GM21723 (cell line): Measurements from ENCODE around the gene USP7.
"Not testable (repeated sequence)": the region's sequence is repeated elsewhere in the genome, so short reads cannot be mapped to it uniquely, and the experiment has no call there.

ENCODE experiments used
- ATAC-seq: cut with Tn5 transposase; IDR thresholded peaks from one replicate; pipeline ENCODE4 v1.9.1; 2021; ENCODE audit warnings: mild to moderate bottlenecking, moderate library complexity; ENCODE audit not compliant: unreplicated experiment

USP7 gene

GRCh38 chr16:8882725-8883377, 80.9 kb downstream of the USP7 start:
- no peak for ATAC-seq

- no peak for ATAC-seq
Measured at GRCh38 chr16:8882041-8882617, 81.6 kb downstream of the USP7 start, which contains the start of gene LITAFD. LITAFD (plus strand) TSS chr16:8882351; CDS start chr16:8884356, 2,005 bp downstream.

DNA sequence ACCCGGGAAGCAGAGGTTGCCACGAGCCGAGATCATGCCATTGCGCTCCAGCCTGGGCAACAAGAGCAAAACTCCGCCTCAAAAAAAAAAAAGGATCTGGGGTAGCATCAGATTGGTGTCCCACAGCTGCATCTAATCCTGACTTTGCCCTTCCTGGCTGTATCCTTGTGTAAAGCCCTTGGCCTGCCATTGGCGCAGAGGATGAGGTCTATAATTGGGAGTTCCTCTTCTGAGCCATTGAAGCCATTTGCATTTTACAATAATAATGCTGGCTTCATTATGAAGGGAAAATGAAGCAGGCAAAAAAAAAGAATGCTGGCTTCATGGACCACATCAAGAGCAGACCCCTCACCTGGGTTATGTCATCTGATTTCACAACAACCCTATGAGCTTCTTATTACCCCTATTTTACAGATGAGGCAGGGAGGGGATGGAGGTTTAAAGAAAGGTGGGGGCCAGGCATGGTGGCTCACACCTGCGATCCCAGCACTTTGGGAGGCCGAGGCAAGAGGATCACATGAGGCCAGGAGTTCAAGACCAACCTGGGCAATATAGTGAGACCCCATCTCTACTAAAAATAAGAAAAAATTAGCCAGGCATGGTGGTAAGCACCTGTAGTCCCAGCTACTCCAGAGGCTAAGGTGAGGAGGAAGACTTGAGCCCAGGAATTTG, 82.7 kb downstream of the USP7 start:
- ATAC-seq, result no peak

- no peak for ATAC-seq
Measured at GRCh38 chr16:8878523-8878911, 85.2 kb downstream of the USP7 start.

GRCh38 chr16:8877894-8878522, 85.7 kb downstream of the USP7 start:
- no peak for ATAC-seq

GRCh38 chr16:8875317-8875716, 88.4 kb downstream of the USP7 start:
- not testable (repeated sequence) for ATAC-seq

DNA sequence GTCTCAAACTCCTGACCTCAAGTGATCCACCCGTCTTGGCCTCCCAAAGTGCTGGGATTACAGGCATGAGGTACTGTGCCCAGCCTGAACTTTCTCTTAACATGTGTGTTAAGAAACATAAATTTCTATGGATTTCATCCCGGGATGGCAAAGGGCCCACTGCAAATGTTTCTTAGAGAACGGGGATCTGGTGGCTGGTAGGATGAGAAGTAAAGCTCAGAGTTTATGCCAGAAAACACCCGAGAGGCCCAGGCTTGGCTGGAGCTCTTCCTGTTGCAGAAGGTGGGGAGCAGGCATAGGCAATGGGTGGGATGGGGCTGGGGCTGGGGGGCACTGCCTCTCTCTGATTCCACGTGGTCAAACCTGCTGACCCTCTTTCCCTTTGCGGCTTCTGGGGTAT, 89.3 kb downstream of the USP7 start:
- ATAC-seq, result no peak

GRCh38 chr16:8873866-8874195, 89.9 kb downstream of the USP7 start:
- ATAC-seq, result not testable (repeated sequence)

GRCh38 chr16:8872967-8873865, 90.5 kb downstream of the USP7 start:
- ATAC-seq, result no peak

DNA sequence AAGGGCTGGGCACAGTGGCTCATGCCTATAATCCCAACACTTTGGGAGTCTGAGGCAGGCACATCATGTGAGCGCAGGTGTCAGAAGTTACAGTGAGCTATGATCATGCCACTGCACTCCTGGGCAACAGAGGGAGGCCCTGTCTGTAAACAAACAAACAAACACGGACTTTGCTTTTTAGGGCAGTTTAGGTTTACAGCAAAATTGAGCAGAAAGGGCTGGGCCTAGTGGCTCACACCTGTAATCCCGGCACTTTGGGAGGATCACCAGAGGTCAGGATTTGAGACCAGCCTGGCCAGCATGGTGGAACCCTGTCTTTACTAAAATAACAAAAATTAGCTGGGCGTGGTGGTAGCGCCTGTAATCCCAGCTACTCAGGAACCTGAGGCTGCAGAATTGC, 91.6 kb downstream of the USP7 start:
- ATAC-seq, result no peak

GRCh38 chr16:8869988-8870241, 93.8 kb downstream of the USP7 start:
- not testable (repeated sequence) for ATAC-seq

DNA sequence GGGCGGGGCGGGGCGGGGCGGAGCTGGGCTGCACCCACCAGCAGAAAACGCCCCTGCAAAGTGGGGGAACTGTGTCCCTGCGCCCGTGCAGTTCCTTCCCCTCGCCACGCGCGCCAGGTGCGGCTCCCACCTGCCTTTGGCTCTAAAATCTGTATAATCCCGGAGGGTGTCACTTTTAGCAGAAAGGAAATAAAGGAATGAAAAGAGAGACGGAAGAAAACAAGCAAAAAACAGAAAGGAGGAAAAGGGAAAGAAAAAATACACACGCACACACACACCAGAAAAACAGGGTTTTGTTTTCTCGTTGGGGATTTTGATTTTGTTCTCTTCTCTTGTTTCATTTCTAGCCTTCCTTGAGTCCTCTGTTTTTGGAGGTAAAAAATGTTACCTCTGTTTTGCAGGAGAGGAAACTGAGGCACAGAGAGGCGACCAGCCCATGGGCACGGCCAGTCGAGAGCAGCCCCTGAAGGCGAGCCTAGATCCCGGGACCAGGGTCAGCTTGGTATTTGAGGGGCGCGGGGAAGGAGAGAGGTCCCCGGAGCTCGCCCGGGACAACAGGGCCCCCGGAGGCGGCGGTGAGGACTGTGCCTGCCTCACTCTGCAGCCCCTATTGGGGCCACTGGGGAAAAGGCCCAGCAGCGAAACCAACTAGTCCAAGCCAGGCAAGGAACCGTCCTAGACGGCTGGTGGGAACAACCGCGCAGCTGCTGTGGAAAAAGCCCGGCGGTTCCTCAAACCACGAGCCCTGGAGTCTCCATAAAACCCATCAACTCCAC, 94.3 kb downstream of the USP7 start:
- no peak for ATAC-seq

DNA sequence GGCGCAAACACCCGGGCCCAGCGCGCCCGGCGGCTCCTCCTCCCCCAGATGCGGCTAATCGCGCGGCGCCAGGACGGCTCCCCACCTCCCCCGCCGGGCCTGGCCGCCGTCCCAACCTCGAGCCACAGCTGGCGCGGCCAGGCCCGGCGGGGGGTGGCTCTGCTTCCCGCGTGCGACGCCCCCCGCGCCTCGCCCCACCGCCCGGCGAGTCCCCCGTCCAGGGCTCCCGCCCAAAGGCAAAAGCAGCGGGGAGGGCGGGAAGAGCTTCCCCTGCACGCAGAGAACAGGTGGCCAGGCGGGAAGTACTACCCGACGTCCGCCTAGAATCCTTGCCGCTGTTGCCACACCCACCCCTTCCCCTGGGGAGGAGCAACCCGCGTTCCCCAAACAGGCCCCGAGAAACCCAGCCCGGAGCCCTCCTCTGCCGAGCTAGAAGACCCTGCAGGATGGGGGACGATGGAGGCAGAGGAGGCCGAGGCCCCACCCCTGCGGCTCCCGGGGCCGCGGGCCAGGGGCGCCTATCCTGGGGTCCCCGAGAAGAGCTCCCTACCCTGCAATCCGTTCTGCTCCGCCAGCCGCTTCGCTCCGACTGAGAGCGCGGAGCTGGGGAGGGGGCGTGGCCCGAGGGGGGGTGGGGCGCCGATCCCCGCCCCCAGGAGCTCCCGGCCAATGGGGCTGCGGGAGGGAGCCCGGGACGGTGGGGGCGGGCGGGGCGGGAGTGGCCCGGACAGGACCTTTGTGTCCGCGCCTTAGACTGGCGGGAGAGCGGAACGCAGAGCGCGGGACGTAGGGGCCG, 95.1 kb downstream of the USP7 start, which contains the start of gene CARHSP1:
CARHSP1 (minus strand) TSS at position 591 of the 796 bp plus-strand sequence. CDS start 9,678 bp downstream, outside the sequence.
- ATAC-seq, result peak; percentile 70

GRCh38 chr16:8867932-8868415, 95.7 kb downstream of the USP7 start:
- no peak for ATAC-seq

- ATAC-seq, result no peak
Measured at GRCh38 chr16:8867216-8867931, 96.3 kb downstream of the USP7 start.

- no peak for ATAC-seq
Measured at GRCh38 chr16:8866884-8867215, 96.9 kb downstream of the USP7 start.

DNA sequence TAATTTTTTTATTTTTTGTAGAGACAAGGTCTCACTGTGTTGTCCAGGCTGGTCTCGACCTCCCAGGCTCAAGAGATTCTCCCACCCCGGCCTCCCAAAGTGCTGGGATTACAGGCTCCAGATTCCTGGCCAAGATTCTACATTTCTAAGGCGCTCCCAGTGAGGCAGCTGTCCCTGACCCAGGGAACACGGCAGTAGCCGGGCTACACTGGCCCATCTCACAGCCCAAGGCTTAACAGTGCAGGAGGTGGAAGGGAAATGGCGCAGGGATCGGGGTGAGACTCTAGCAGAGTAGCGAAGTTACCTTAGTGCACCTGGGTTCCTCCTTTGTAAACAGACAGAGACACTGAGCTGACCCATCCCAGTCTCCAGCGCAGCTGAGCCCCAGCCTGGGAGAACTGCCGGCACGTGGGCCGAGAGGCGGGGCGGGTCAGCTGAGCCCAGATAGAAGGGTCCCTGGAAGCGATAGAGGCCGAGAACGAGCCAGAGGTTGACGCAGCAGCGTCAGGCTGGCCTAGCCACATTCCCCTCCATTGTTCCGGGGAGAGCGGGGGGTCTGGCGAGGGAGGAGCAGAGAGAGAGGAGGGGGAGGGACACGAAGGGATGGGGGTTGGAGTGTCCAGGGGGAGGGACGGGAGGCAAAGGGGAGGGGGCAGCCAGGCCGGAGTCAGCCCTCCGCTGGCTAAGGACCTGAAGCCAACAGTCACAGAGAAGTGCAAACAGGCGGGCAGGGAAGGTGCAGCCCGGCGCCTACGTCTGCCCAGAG, 97.4 kb downstream of the USP7 start:
- no peak for ATAC-seq
